NCI-H526 (cell line): Measurements from ENCODE around the gene ATP10B.

Source experiments
- DNase-seq, 2 experiments: peaks; one replicate each; lab custom pipeline; 2025; lab: John Stamatoyannopoulos, UW

Gene ATP10B

DNA sequence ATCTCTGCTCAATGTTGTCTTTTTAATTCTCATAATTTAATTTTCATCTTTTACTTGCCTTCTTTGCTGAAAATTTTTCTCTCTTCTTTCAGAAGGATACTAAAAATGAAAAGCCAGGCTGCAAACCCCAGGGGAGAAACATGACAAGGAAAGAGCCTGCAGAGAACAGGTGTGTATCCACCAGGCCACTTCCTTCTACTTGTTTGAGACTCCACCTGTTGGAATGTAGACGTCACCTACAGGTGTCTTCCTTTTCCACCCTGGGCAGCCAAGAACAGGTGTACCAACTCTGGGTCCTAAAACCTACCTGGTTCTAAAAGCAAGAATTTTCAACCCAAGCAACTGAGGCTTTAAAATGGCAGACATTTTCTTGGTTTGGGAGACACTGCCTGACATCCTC lies 166.8 kb downstream of the ATP10B start:
- DNase-seq: no peak

DNA sequence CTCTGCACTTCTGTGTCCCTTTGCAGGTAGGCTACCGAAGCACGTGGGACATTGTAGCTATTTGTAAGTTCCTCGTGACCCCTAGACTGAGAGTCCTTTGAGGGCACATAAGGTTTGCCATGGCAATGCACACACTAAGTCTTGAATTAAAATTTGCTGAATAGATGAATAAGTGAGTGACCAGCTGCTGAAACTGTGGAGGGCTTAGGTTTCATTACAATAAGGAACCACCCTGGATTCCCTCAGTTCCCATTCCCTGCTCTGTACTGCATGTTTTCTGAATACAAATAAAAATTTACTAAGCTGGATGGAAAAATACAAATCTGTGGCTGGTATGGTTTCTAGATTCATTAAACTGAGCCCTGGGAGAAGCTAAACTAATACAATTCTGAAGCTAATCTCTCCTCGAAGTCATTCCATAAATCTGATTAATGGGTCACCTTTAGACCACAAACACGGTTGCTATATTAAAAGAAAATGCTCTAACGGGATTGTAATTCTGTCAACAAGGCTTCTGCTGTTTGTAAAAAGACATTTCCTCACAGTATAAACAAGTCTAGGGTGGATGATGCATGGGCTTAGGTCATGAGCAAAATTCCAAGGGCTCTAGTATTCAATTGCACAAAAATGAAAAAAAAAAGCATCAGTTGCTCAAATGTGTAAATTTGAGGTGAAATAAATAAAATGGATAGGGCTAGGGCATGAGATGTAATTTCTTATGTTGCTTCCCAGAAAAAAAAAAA lies 172.3 kb downstream of the ATP10B start:
- no peak for DNase-seq

DNA sequence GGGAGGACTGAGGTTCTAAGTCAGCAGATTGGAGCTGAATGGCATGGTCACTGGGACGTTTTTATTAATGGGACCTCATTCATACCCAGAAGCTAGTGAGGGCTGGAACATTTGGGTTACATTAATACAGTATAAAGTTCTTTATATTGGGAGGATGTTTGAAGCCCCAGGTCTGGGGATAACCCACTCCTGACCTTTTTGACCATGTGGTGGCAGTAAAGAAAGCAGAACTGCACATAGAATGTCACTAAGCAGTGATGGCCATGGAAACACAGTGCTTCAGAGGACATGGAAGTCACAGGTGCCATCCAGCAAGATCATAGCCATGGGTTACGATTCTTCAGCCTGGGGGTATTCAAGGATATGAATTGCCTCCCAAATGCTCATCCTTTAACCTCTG lies 176.0 kb downstream of the ATP10B start:
- no peak for DNase-seq

DNA sequence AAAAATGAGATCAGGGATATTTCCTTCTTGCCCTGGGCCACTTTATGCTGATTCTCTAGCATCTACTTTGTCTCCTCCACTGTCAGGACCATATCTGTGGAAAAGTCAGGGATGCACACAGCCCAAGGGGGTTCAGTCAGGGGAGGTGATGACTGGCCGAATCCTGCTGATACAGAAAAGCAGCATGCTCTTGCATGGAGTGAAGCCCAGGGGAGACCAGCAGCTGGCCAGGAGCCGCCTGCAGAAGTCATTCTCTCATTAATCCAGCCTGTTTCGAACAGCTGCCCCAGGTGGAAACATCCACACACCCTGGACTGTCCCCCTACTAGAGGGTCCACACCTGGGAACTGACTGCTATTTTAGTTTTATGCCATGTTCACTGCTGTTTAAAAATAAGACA lies 177.1 kb downstream of the ATP10B start:
- DNase-seq: no peak

DNA sequence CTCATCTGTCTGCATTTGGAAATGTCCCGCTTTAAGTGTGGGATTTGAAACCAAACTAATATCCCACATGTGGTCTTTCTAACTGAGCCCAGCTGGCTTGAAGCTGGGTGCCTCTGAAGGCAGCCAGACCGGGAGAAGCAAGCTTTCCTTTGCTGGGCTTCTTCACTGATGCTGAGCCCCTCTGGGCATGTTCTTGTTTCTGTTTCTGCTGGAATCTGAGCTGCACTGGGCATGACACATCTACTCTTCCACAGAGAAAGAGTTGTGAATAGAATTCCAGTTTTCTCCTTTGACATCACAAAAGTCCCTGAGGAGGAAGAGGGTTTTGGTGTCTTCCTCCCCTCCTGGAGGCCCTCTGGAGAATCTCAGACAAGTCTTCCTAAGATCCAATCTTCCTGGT lies 179.5 kb downstream of the ATP10B start:
- no peak for DNase-seq

DNA sequence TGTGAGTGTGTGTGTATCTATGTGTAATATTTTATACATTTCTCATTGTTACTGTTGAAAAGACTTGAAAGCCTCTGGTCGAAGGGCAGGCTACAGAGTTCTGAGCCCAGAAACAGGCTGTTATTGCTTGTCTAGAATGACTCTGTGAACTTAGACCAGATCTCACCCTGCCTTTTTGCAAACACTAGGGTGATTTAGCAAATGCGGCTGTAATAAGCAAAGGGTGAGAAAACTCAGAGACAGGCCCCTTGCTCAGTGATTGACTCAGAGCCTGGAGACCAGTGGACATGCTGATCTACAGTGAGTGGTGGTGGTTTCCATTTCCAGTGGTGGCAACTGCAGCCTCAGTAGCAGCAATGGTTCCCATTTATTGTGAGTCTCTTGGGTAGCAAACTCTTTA lies 183.7 kb downstream of the ATP10B start:
- no peak for DNase-seq

DNA sequence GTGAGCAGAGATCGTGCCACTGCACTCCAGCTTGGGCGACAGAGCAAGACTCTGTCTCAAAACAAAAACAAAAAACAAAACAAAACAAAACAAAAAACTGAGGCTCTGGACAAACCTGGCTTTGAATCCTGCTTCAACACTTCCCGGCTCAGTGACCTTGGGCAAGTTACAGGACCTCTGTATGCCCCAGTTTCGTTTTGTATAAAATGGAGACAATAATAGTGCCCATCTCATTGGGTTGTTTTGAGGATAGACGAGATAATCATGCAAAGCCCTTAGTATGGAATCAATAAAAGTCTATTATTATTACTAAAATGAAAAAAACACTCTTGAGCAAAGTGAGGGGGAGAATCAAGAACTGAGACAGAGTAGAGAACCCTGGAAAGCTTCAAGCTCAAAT lies 184.9 kb downstream of the ATP10B start:
- no peak for DNase-seq

DNA sequence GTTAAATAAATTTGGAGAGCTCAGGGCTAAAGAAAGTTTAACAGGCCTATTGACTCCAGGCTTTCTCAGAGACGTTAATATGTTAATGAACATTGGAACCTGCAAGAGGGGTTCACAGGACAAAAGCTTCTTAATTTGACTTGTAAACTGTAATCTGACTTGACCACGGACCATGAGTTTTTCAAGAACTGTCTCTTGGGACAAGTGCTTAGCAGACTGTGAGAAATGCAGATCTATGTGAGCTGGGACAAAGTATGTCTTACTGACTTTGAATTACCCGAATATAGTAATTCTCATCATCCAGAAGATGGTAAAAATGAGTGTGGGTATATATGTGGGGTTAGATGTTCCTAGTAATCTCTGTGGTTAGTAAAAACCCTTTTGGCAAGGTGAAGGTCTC lies 186.6 kb downstream of the ATP10B start:
- DNase-seq: no peak

DNA sequence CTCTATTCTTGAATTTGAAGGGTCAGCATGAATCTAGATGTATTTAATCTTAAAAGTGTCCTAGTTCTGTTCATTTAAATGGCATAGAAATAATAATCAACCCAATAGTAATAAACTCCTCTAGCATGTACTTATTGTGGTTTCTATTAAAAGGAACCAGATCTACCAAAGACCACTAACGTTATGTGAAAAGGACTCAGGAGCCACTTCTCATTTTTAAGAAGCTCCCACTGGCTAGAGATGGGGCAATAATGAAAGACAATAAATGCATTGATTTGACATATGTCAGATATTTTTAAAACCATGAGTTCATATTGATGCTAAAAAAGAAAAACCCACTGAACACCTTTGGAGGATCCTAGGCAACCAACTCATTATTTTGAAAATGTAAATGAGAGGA lies 191.9 kb downstream of the ATP10B start:
- DNase-seq: no peak

DNA sequence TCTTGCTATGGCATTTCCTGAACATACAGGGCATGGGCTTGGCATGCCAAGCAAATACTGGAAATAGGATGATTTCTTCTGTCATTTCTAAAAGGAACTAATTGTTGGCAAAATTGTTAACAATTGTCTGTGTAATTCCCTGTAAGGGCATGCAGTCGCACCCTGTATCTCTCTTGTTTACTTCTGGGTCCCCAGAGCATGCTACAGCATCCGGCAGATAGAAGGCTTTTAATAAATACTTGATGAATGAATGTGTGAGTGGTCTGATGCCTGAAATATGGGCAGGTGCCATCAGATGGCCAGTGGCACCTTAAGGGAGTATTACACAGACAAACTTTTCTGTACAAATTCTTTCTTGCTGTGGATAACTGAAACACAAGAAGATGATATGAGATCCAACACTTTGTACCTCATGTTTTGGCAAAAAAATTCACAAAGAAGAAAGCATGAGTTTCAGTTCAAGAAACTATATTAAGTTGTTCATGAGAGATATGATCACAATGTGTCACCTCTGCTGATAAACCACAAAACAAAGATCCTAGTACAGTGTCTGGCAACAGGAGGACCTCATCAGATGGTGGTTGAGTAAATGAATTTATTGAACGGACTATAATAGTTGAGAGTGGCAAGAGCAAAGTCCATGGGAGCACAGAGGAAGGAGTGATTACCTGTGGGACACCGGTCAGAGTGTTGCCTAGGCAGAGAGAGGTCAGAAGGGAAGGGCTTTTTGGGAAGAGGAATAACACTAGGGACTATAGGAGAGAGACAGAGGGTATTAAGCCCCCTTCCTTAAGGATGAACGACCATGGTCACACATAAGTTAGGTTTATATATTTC lies 194.2 kb downstream of the ATP10B start:
- no peak for DNase-seq

DNA sequence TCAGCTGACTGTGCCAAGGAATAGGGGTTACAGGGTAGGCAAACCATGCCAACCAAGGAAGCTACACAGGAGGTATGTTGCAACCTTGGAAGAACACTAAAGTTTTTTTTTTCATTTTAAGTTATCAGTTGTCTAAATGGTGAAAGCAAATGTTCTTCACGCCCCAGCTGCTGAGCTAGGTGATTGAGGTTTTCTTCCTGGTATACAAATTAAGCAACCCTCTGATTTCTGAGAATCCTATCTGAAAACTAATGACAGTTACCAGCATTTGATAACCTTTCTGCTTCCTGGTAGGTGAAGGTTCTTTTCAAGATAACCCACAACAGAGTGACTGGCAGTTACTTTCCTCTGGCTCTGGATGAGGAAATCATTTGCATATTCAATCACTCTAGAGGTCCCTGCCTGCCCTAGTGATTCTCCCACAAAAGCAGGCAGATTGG lies 194.9 kb downstream of the ATP10B start:
- DNase-seq: peak; percentile 21 to 52

DNA sequence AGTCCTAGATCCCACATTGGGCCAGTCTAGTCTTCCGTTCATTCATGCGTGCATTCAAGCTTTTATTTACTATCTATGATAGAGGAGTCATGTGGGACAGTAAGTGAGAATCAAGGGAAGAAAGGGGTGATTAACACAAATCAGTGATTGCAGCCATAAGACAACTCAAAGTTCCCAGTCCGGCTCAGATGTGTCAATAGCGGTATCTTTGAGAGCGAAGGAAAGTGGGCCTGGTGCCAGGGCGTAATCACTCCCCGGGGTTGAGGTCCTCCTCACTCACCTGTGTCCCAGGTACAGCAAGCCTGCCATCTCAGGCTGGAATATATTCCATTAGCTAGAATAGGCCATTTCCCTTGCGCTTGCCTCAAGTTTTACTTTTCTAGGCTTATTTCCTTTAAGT lies 196.3 kb downstream of the ATP10B start:
- no peak for DNase-seq

DNA sequence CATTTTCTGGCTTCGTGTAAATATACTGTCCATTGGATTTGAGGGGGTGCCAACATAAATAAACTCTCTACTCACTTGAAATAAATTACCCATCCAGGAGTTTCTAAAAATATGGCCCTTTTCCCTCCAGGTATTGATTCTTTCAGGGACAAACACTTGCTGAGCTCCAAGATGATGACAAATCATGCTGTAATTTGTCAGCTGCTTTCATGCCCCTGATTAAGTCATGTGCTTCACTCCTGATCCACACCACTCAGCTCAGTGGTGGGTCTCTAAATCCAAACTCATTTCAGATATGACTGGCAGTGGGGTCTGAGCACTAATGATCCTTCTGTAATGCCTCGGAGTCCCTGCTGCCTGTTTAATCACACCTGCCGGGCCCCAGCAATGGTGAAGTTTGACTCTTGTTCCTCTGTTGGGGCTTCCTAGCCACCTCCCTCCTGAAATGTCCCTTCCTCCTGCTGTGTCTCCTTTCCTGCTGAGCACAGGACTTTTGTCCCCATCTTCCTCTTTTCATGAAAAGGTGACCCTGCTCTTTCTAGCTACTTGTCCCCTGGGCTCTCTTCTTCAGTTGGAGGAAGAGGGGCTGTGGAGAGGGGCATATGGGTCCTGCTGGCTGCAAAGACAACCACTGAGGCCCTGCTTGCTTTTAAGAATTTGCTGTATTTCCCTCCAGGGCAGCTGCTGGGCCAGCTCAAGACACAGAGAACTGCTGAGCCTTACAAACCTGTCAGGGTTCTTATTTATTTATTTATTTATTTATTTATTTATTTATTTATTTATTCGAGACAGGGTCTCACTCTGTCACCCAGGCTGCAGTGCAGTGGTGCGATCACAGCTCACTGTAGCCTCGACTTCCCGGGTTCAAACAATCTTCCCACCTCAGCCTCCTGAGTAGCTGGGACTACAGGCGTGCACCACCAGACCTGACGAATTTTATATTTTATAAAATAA lies 200.0 kb downstream of the ATP10B start:
- no peak for DNase-seq

DNA sequence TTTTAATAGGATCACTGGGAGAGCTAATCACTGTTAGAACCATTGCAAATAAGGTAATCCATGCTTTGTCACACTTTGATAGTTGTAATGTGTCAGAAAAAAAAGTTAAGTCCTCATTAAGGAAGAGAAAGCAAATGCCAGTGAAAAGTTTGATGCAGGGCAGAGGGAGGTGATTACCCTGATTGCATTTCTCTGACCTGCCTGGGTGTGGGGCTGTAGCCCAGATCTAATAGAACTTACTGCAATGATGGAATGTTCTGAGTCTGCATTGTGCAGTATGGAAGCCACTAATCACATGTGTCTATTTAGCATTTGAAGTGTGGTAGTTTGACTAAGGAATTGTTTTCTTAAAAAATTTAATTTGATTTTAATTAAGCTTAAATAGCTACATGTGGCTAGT lies 202.7 kb downstream of the ATP10B start:
- DNase-seq: peak in 1 of 2 experiments; percentile 37

DNA sequence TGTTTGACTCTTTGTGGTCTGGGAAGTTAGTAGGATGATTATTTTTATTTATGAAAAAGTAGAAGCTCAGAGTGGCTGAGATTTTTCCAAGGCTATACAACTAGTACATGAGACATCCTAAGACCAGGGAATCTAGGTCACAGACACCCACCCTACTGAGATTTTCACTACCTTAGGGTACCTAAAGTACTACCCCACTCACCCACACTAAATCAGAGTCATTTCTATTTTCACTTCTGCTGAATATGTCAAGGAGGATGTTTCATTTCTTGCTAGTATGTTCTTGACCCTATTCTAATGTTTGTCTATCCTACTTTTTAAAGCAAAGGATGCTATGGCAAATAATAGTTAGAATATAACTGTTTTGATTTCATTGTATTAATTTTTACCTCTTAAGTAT lies 206.0 kb downstream of the ATP10B start:
- DNase-seq: no peak

DNA sequence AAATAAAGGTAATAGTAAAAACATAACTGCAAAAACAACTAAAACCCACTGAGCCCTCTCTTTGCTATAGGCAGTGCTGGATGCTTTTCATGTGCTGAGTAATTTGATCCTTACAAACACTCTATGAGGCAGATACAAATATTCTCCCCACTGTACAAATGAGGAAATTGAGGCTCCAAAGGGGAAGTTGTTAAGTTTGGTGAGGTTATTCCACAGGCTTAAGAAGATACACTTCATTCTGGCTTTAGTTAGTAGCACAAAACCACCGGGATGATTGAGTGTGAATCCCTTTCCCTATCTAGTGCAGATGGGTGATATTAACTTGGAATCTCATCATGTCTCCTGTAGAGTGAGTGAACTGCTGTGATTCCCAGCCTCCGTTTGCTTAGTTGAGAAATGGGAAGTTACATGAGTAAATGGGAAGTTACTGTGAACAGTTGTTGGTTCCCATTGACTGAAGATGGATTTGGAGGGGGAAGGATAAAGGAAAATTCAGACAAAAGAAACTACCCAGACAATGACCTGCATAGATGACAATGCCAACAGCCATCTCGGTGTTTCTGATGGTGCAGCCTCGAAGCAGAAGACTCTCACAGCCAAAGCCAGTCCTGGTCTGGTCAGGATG lies 208.3 kb downstream of the ATP10B start:
- no peak for DNase-seq

DNA sequence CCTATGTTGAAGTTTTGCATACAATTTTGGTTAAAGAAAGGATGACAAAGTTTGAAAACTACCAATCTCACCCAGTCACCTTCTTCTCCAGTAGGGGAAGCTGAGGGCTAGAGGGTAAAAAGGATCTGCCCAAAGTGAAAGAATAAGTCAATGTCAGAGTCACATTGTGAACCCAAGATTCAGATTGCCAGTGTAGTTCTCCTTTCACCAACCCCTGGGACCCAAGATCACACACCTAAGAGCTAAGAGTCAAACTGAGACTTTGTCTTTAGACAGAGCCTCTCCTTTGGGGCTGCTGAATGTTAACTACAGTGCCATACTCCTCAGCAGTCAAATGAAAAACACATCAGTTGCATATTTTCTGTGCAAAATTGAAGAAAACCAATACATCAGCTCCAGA lies 210.6 kb downstream of the ATP10B start:
- DNase-seq: no peak

DNA sequence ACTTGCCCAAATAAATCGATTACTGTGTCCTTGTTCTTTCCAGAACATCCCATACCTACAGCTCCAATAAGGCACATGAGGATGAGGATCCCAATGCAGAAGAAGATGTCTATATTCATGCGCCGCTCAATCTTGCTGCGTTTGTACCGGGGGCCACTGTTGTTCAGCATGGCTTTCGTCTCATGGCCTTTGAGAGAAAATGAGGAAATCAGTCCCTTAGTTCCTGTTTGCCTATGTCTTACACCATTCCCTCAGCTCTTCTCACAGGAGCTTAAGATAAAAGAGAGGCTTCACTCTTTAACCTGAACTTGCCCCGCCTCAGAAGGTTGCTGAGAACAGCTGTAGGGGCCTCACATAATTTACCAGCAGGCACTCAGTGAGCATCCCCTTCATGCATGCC lies 211.6 kb downstream of the ATP10B start:
- DNase-seq: no peak

DNA sequence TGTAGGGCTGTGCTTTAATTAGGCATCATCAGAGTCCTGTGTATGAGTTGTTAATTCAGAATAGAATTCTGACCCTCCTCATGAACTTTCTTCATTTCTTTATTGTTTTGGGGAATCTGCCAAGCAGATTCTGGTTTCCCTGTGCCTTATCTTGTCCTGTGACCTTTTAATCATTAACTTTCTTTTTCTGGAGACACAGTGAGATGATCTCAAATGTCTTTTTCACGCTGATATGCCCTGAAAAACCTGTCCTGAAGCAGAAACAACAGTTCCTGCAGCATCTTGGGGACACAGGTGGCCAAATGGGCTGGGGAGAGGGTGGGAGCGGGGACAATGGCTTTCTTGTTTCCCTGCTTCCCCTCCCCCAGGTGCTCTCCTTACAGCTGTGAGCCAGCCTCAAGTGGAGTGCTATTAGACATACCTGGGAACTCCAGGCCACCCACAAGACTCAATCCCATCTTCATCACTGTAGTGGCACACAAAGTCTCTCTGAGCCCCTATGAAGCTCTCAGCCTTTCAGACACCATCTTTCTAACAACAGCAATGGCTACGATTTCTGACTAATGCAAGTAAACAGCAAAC lies 213.8 kb downstream of the ATP10B start:
- peak in 1 of 2 experiments; percentile 29 for DNase-seq

DNA sequence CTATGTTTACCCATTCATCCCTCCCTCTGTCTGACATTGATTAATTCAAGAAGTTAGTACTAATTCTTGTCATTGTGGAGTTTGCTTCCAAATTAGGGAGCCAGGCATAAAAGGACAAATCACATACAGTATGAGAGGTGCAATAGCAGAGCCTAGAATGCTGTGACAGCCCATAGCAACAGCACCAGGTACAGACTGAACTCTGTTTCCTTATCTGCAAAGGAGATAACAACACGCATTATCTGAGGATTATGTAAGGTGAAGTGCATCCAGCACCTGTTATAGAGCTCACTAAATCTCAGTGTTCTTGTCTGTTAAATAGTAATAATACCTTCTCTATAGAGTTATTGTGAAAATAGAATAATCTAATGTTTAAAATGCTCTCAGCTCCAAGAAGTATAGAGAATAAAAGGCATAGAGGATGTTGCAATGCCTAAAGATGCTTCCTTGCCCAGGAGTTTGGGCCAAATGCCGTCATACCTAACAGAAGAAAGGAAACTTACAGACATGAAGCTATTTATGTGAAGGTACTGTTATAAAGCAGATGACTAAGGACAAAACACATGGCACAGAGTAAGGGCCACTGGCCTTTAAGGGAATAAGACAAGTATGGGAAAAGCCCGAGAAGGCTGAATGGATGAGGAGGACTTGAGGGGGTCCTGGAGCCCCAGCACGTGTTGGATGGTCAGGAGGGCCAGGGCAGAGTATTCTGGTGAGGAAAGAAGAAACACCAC lies 214.5 kb downstream of the ATP10B start:
- DNase-seq: no peak

DNA sequence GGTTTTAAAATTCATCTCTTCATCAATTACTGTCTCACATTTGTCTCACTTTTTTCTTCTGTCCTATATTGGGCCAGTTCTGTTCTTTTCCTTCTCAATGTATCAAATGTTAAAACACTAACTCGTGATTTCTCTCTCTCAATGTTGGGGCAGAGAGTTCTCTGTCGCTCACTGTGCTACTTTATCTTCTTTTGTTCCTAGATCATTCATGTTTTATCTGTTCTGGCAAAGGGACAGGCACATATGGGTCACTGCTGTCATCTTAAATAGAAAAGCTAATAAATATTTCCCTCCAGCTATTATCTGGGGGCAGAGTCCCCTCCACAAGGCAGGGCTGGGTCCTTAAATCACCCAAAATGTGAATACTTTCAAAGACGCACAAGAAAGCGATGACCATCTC lies 216.3 kb downstream of the ATP10B start:
- no peak for DNase-seq
